HEK293 (cell line): ENCODE measurements around the gene LYSMD3.

Source experiments
- EGR2 ChIP-seq: fragments of 450-650 bp; formaldehyde crosslinking; IDR thresholded peaks from 2 replicates; pipeline ENCODE4 v1.5.1; 2016; ENCODE audit warnings: low read depth, missing biosample characterization, missing genetic modification characterization
- KLF10 ChIP-seq: fragments of 450-650 bp; IDR thresholded peaks from 2 replicates; pipeline ENCODE4 v1.5.1; 2018; ENCODE audit warnings: missing biosample characterization, mild to moderate bottlenecking, missing genetic modification characterization
- MYNN ChIP-seq: fragments of 450-650 bp; formaldehyde crosslinking; IDR thresholded peaks from 2 replicates; pipeline ENCODE4 v1.5.1; 2016; ENCODE audit warnings: missing biosample characterization, missing genetic modification characterization, borderline replicate concordance
- PRDM10 ChIP-seq: fragments of 450-650 bp; formaldehyde crosslinking; IDR thresholded peaks from 2 replicates; pipeline ENCODE4 v1.5.1; 2016; ENCODE audit warnings: missing biosample characterization, missing genetic modification characterization
- SCRT2 ChIP-seq: fragments of 450-650 bp; formaldehyde crosslinking; IDR thresholded peaks from 2 replicates; pipeline ENCODE4 v1.5.1; 2016; ENCODE audit warnings: missing biosample characterization, missing genetic modification characterization
- SP3 ChIP-seq: fragments of 450-650 bp; formaldehyde crosslinking; IDR thresholded peaks from 2 replicates; pipeline ENCODE4 v1.5.1; 2016; ENCODE audit warnings: missing biosample characterization, missing genetic modification characterization
- SP7 ChIP-seq: fragments of 450-650 bp; formaldehyde crosslinking; IDR thresholded peaks from 2 replicates; pipeline ENCODE4 v1.5.1; 2016; ENCODE audit warnings: missing biosample characterization, missing genetic modification characterization
- ZBTB1 ChIP-seq: fragments of 450-650 bp; formaldehyde crosslinking; IDR thresholded peaks from 2 replicates; pipeline ENCODE4 v1.5.1; 2016; ENCODE audit warnings: missing biosample characterization, missing genetic modification characterization
- ZBTB26 ChIP-seq: fragments of 450-650 bp; formaldehyde crosslinking; optimal IDR thresholded peaks from 2 replicates; pipeline ENCODE3; 2016; ENCODE audit warnings: missing biosample characterization, mild to moderate bottlenecking, missing genetic modification characterization
- ZBTB44 ChIP-seq: fragments of 450-650 bp; IDR thresholded peaks from 2 replicates; pipeline ENCODE4 v1.5.1; 2018; ENCODE audit warnings: missing biosample characterization, mild to moderate bottlenecking, missing genetic modification characterization
- ZNF121 ChIP-seq: fragments of 450-650 bp; formaldehyde crosslinking; IDR thresholded peaks from 2 replicates; pipeline ENCODE4 v1.5.1; 2016; ENCODE audit warnings: missing biosample characterization, missing genetic modification characterization
- ZNF2 ChIP-seq: fragments of 450-650 bp; formaldehyde crosslinking; IDR thresholded peaks from 2 replicates; pipeline ENCODE4 v1.5.1; 2016; ENCODE audit warnings: missing biosample characterization, missing genetic modification characterization
- ZNF350 ChIP-seq: fragments of 450-650 bp; formaldehyde crosslinking; IDR thresholded peaks from 2 replicates; pipeline ENCODE4 v1.5.0; 2017; ENCODE audit warnings: missing biosample characterization, mild to moderate bottlenecking, missing genetic modification characterization
- ZNF391 ChIP-seq: fragments of 450-650 bp; formaldehyde crosslinking; IDR thresholded peaks from 2 replicates; pipeline ENCODE4 v1.5.1; 2016; ENCODE audit warnings: low read depth, missing biosample characterization, missing genetic modification characterization, borderline replicate concordance
- ZNF394 ChIP-seq: fragments of 450-650 bp; formaldehyde crosslinking; IDR thresholded peaks from 2 replicates; pipeline ENCODE4 v1.5.1; 2016; ENCODE audit warnings: missing biosample characterization, missing genetic modification characterization, mild to moderate bottlenecking, moderate library complexity, borderline replicate concordance
- ZNF510 ChIP-seq: fragments of 450-650 bp; formaldehyde crosslinking; IDR thresholded peaks from 2 replicates; pipeline ENCODE4 v1.5.1; 2018; ENCODE audit warnings: mild to moderate bottlenecking, missing genetic modification characterization, missing biosample characterization; ENCODE audit not compliant: insufficient replicate concordance
- ZNF560 ChIP-seq: fragments of 450-650 bp; formaldehyde crosslinking; IDR thresholded peaks from 2 replicates; pipeline ENCODE4 v1.5.1; 2017; ENCODE audit warnings: missing biosample characterization, missing genetic modification characterization, borderline replicate concordance
- ZNF561 ChIP-seq: fragments of 450-650 bp; IDR thresholded peaks from 2 replicates; pipeline ENCODE4 v1.5.1; 2018; ENCODE audit warnings: missing biosample characterization, missing genetic modification characterization, borderline replicate concordance
- ZNF610 ChIP-seq: fragments of 450-650 bp; formaldehyde crosslinking; IDR thresholded peaks from 2 replicates; pipeline ENCODE4 v1.5.1; 2016; ENCODE audit warnings: missing biosample characterization, missing genetic modification characterization, borderline replicate concordance
- ZNF621 ChIP-seq: fragments of 450-650 bp; formaldehyde crosslinking; IDR thresholded peaks from 2 replicates; pipeline ENCODE4 v1.5.1; 2017; ENCODE audit warnings: missing biosample characterization, missing genetic modification characterization
- ZNF624 ChIP-seq: fragments of 450-650 bp; formaldehyde crosslinking; IDR thresholded peaks from 2 replicates; pipeline ENCODE4 v1.5.1; 2017; ENCODE audit warnings: missing biosample characterization, missing genetic modification characterization
- ZNF76 ChIP-seq: fragments of 450-650 bp; formaldehyde crosslinking; IDR thresholded peaks from 2 replicates; pipeline ENCODE4; 2016; ENCODE audit warnings: low read depth, missing biosample characterization, missing genetic modification characterization, borderline replicate concordance
- ZXDB ChIP-seq: fragments of 450-650 bp; formaldehyde crosslinking; IDR thresholded peaks from 2 replicates; pipeline ENCODE4 v1.5.1; 2016; ENCODE audit warnings: missing biosample characterization, missing genetic modification characterization
- TF ChIP-seq, protein P1 (sequence below): fragments of 450-650 bp; formaldehyde crosslinking; IDR thresholded peaks from 2 replicates; pipeline ENCODE4 v1.5.1; 2016; ENCODE audit warnings: missing biosample characterization, missing genetic modification characterization
- TF ChIP-seq, protein P2 (sequence below): fragments of 450-650 bp; formaldehyde crosslinking; IDR thresholded peaks from 2 replicates; pipeline ENCODE4 v1.5.1; 2016; ENCODE audit warnings: missing biosample characterization, missing genetic modification characterization
- TF ChIP-seq, protein P3 (sequence below): fragments of 450-650 bp; formaldehyde crosslinking; IDR thresholded peaks from 2 replicates; pipeline ENCODE4 v1.5.1; 2017; ENCODE audit warnings: missing biosample characterization, missing genetic modification characterization

LYSMD3 gene

DNA sequence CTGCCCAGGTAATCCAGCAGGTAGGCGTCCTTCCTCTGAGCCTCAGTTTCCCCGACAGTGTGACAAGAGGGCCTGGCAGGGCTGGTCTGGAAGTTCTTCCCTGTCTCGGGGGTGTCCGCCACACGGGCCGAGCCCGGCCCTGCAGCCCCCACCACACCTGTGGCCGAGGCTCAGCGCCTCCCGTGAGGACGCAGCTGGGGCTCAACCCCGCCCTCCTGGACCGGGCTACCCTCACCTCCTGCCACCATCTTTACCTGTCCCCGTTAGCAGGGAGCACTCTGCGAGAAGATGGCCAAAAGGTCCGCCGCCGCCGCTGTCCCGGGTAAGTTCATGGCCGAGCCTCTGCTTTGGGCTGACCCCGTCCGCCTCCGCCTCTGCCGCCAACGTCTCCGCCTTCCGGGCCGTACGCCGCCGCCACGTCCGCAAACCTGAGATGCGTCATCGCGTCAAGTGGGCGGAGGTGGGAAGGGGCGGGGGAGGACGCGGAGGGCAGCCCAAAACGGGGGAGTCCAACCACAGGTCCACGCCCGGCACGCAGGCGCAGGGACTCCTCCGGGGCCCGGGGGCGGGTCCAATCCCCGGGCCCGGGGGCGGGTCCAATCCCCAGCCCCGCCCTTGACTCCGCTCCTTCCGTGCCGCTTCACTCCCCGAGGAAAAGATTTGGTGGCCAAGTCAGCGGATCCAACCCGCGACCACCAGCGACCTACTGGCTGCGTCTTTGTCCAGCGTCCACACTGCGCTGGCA, at the start of gene LYSMD3 (continued):
- TF ChIP-seq ZNF350 (tag by site-specific recombination) (no peak), ZNF76 (tag by site-specific recombination) (peak; percentile 63; the same call in 1 of the 2 replicates), PRDM10 (tag by site-specific recombination) (peak; percentile 64), ZBTB26 (tag by site-specific recombination) (peak; percentile 63), ZBTB1 (tag by site-specific recombination) (0 out of 2 replicates have a peak, but pooled peaks have one; percentile 59), ZNF561 (tag by site-specific recombination) (0 out of 2 replicates have a peak, but pooled peaks have one; percentile 9), ZNF624 (no peak), MYNN (tag by site-specific recombination) (peak; percentile 35; the same call in 1 of the 2 replicates), ZBTB44 (tag by site-specific recombination) (no peak), ZNF121 (tag by site-specific recombination) (no peak), SP7 (tag by site-specific recombination) (peak; percentile 63), ZNF2 (peak; percentile 85), ZXDB (peak; percentile 70), ZNF560 (0 out of 2 replicates have a peak, but pooled peaks have one; percentile 5), ZNF610 (peak; percentile 80), ZNF510 (tag by site-specific recombination) (no peak), SCRT2 (tag by site-specific recombination) (peak; percentile 99), ZNF621 (tag by site-specific recombination) (no peak), ZNF394 (peak; percentile 45; the same call in 1 of the 2 replicates), ZNF391 (peak; percentile 61; the same call in 1 of the 2 replicates), SP3 (tag by site-specific recombination) (peak; percentile 97), KLF10 (tag by site-specific recombination) (peak; percentile 41; the same call in 1 of the 2 replicates), EGR2 (tag by site-specific recombination) (peak; percentile 99)
- TF ChIP-seq, protein P1, sequence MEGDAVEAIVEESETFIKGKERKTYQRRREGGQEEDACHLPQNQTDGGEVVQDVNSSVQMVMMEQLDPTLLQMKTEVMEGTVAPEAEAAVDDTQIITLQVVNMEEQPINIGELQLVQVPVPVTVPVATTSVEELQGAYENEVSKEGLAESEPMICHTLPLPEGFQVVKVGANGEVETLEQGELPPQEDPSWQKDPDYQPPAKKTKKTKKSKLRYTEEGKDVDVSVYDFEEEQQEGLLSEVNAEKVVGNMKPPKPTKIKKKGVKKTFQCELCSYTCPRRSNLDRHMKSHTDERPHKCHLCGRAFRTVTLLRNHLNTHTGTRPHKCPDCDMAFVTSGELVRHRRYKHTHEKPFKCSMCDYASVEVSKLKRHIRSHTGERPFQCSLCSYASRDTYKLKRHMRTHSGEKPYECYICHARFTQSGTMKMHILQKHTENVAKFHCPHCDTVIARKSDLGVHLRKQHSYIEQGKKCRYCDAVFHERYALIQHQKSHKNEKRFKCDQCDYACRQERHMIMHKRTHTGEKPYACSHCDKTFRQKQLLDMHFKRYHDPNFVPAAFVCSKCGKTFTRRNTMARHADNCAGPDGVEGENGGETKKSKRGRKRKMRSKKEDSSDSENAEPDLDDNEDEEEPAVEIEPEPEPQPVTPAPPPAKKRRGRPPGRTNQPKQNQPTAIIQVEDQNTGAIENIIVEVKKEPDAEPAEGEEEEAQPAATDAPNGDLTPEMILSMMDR (tag by site-specific recombination): no peak
- TF ChIP-seq, protein P2, sequence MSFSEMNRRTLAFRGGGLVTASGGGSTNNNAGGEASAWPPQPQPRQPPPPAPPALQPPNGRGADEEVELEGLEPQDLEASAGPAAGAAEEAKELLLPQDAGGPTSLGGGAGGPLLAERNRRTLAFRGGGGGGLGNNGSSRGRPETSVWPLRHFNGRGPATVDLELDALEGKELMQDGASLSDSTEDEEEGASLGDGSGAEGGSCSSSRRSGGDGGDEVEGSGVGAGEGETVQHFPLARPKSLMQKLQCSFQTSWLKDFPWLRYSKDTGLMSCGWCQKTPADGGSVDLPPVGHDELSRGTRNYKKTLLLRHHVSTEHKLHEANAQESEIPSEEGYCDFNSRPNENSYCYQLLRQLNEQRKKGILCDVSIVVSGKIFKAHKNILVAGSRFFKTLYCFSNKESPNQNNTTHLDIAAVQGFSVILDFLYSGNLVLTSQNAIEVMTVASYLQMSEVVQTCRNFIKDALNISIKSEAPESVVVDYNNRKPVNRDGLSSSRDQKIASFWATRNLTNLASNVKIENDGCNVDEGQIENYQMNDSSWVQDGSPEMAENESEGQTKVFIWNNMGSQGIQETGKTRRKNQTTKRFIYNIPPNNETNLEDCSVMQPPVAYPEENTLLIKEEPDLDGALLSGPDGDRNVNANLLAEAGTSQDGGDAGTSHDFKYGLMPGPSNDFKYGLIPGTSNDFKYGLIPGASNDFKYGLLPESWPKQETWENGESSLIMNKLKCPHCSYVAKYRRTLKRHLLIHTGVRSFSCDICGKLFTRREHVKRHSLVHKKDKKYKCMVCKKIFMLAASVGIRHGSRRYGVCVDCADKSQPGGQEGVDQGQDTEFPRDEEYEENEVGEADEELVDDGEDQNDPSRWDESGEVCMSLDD (tag by site-specific recombination): peak; percentile 24; the same call in 1 of the 2 replicates
- TF ChIP-seq, protein P3, sequence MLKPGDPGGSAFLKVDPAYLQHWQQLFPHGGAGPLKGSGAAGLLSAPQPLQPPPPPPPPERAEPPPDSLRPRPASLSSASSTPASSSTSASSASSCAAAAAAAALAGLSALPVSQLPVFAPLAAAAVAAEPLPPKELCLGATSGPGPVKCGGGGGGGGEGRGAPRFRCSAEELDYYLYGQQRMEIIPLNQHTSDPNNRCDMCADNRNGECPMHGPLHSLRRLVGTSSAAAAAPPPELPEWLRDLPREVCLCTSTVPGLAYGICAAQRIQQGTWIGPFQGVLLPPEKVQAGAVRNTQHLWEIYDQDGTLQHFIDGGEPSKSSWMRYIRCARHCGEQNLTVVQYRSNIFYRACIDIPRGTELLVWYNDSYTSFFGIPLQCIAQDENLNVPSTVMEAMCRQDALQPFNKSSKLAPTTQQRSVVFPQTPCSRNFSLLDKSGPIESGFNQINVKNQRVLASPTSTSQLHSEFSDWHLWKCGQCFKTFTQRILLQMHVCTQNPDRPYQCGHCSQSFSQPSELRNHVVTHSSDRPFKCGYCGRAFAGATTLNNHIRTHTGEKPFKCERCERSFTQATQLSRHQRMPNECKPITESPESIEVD: no peak
